Fibroblast of lung (primary cell): Measurements from ENCODE around the gene RCAN2.

Experiments used
- EZH2 ChIP-seq: IDR thresholded peaks from 2 replicates; pipeline ENCODE4 v1.5.1; 2012; ENCODE audit warnings: low read length, control low read depth, mild to moderate bottlenecking; ENCODE audit errors: missing control alignments
- TF ChIP-seq, protein P1 (sequence below), 2 donors: IDR thresholded peaks in 1 of 2; conservative IDR thresholded peaks in 1 of 2; 1 replicate in 1 of 2; 2 replicates in 1 of 2; pipeline ENCODE4 v1.5.1; 2011 to 2012; ENCODE audit warnings: low read length in 2 of 2, control low read depth in 1 of 2, inconsistent platforms in 1 of 2, low read depth in 1 of 2, mild to moderate bottlenecking in 1 of 2

GRCh38 chr6:46395530-46395929 lies 95.7 kb downstream of the RCAN2 start:
- TF ChIP-seq, protein P1, sequence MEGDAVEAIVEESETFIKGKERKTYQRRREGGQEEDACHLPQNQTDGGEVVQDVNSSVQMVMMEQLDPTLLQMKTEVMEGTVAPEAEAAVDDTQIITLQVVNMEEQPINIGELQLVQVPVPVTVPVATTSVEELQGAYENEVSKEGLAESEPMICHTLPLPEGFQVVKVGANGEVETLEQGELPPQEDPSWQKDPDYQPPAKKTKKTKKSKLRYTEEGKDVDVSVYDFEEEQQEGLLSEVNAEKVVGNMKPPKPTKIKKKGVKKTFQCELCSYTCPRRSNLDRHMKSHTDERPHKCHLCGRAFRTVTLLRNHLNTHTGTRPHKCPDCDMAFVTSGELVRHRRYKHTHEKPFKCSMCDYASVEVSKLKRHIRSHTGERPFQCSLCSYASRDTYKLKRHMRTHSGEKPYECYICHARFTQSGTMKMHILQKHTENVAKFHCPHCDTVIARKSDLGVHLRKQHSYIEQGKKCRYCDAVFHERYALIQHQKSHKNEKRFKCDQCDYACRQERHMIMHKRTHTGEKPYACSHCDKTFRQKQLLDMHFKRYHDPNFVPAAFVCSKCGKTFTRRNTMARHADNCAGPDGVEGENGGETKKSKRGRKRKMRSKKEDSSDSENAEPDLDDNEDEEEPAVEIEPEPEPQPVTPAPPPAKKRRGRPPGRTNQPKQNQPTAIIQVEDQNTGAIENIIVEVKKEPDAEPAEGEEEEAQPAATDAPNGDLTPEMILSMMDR (conservative IDR thresholded peaks at IDR 0.05 in 1 of 2, IDR thresholded peaks at IDR 0.05 in 1 of 2; ENCODE audit: low read depth in 1 of 2, low read length in 2 of 2): no peak
- no peak for TF ChIP-seq EZH2
